Measurements from ENCODE around the gene RUNDC1.

Gene RUNDC1

GRCh38 chr17:43042025-43042628 lies 61.8 kb downstream of the RUNDC1 start:
- DNase-seq (ENCODE audit: low read depth in 2 of 2) = no peak

All from stimulated activated CD4-positive, alpha-beta T cell treated with anti-CD3 and anti-CD28 coated beads, Interleukin-1b, Interleukin-23, amount 100 ng/mL, for 1 hour (primary cell).